GM23338 (cell line): ENCODE results near the gene DENND4C.

ENCODE experiments used
- CREB1 ChIP-seq: fragments of 250-450 bp; sonication (Bioruptor Pico); IDR thresholded peaks from 2 replicates; pipeline ENCODE4 v1.5.0; 2020; ENCODE audit warnings: low read depth, mild to moderate bottlenecking, moderate library complexity
- CTCF ChIP-seq, 2 experiments: fragments of 200-600 bp in 1 of 2; sonication (generic) in 1 of 2; conservative IDR thresholded peaks; 2 replicates each; pipeline versions ENCODE4 v1.5.1 to v1.6.1; 2016 to 2017; ENCODE audit warnings: antibody characterized with exemption in 2 of 2, low read depth in 2 of 2, mild to moderate bottlenecking in 2 of 2, moderate library complexity in 1 of 2
- EZH2 ChIP-seq: fragments of 200-600 bp; sonication (generic); IDR thresholded peaks from one replicate; pipeline ENCODE4 v1.8.0; 2017; ENCODE audit warnings: antibody characterized with exemption, mild to moderate bottlenecking, low read depth; ENCODE audit not compliant: unreplicated experiment
- EZH2phosphoT487 ChIP-seq: fragments of 200-600 bp; sonication (generic); IDR thresholded peaks from one replicate; pipeline ENCODE4 v1.8.1; 2018; ENCODE audit warnings: antibody characterized with exemption; ENCODE audit not compliant: unreplicated experiment
- JUNB ChIP-seq: IDR thresholded peaks from one replicate; pipeline ENCODE4 v1.6.1; 2016; ENCODE audit warnings: antibody characterized with exemption; ENCODE audit not compliant: unreplicated experiment
- NANOG ChIP-seq: IDR thresholded peaks from 2 replicates; pipeline ENCODE4 v1.6.1; 2016; ENCODE audit warnings: antibody characterized with exemption, borderline replicate concordance
- POLR2AphosphoS5 ChIP-seq: IDR thresholded peaks from 2 replicates; pipeline ENCODE4 v1.6.1; 2016; ENCODE audit warnings: antibody characterized with exemption, low read depth
- REST ChIP-seq: IDR thresholded peaks from one replicate; pipeline ENCODE4 v1.6.1; 2018; ENCODE audit warnings: antibody characterized with exemption; ENCODE audit not compliant: unreplicated experiment
- STAT1 ChIP-seq: IDR thresholded peaks from one replicate; pipeline ENCODE4 v1.6.1; 2016; ENCODE audit warnings: antibody characterized with exemption; ENCODE audit not compliant: unreplicated experiment
- ZNF114 ChIP-seq: fragments of 250-450 bp; sonication (Bioruptor Pico); IDR thresholded peaks from 2 replicates; pipeline ENCODE4 v1.5.0; 2020; ENCODE audit warnings: mild to moderate bottlenecking, moderate library complexity
- ZNF331 ChIP-seq: fragments of 250-450 bp; sonication (Bioruptor Pico); IDR thresholded peaks from 2 replicates; pipeline ENCODE4 v1.5.0; 2020; ENCODE audit warnings: low read depth, mild to moderate bottlenecking, moderate library complexity
- ZNF462 ChIP-seq: fragments of 250-450 bp; sonication (Bioruptor Pico); IDR thresholded peaks from 2 replicates; pipeline ENCODE4 v1.5.0; 2020; ENCODE audit warnings: mild to moderate bottlenecking, moderate library complexity
- TF ChIP-seq, protein P1 (sequence below): IDR thresholded peaks from 2 replicates; pipeline ENCODE4 v1.6.1; 2016; ENCODE audit warnings: antibody characterized with exemption

GRCh38 chr9:19247420-19247819 is 16.9 kb downstream of the DENND4C start:
- no peak for TF ChIP-seq CTCF (conservative IDR thresholded peaks at IDR 0.05; ENCODE audit: low read depth in 2 of 2)
- no peak for TF ChIP-seq POLR2AphosphoS5
- no peak for TF ChIP-seq EZH2
- TF ChIP-seq EZH2phosphoT487: no peak
- TF ChIP-seq, protein P1, sequence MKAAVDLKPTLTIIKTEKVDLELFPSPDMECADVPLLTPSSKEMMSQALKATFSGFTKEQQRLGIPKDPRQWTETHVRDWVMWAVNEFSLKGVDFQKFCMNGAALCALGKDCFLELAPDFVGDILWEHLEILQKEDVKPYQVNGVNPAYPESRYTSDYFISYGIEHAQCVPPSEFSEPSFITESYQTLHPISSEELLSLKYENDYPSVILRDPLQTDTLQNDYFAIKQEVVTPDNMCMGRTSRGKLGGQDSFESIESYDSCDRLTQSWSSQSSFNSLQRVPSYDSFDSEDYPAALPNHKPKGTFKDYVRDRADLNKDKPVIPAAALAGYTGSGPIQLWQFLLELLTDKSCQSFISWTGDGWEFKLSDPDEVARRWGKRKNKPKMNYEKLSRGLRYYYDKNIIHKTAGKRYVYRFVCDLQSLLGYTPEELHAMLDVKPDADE: no peak
- TF ChIP-seq STAT1: no peak
- TF ChIP-seq ZNF462 (CRISPR knock-in tag): no peak
- TF ChIP-seq REST: no peak
- no peak for TF ChIP-seq ZNF114 (CRISPR knock-in tag)
- no peak for TF ChIP-seq ZNF331 (CRISPR knock-in tag)
- TF ChIP-seq NANOG: no peak
- TF ChIP-seq CREB1: no peak
- no peak for TF ChIP-seq JUNB
